ENCODE measurements around the gene NBAS.

DNA sequence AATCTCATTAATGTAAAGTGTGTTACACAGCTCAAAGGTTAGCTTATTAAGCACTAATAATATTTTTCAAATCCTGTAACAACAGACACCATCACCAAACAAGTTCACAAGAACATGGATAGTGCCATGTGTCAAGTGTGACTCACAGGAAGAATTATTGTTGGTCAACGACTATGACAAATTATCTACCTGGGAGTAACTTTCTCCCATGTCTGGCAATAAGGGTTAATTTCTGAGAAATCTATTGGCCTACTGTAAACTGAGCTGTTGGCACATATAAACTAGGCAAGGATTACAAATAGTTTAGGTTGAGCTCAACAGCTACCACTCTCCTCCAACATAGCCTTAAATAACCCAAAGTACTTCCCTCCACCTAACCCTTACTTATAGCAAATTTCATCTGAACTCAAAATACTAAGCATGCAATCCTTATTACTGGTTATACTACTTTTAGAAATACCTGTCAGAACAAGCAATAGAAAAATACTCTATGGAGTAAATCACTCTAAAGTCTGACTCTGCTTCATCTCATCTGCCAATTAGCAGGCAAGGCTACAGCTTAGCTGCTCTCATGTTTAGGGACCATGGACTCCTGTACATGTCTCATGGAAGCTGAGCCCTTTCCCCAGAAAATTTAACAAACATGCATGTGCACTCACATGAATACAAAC is 223.0 kb downstream of the NBAS start:
- TF ChIP-seq, protein P1, sequence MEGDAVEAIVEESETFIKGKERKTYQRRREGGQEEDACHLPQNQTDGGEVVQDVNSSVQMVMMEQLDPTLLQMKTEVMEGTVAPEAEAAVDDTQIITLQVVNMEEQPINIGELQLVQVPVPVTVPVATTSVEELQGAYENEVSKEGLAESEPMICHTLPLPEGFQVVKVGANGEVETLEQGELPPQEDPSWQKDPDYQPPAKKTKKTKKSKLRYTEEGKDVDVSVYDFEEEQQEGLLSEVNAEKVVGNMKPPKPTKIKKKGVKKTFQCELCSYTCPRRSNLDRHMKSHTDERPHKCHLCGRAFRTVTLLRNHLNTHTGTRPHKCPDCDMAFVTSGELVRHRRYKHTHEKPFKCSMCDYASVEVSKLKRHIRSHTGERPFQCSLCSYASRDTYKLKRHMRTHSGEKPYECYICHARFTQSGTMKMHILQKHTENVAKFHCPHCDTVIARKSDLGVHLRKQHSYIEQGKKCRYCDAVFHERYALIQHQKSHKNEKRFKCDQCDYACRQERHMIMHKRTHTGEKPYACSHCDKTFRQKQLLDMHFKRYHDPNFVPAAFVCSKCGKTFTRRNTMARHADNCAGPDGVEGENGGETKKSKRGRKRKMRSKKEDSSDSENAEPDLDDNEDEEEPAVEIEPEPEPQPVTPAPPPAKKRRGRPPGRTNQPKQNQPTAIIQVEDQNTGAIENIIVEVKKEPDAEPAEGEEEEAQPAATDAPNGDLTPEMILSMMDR (conservative IDR thresholded peaks at IDR 0.05) = no peak
- no peak for TF ChIP-seq EZH2 (IDR thresholded peaks at IDR 0.05; ENCODE audit: low read depth)
